Activated CD4-positive, alpha-beta T cell treated with anti-CD3 and anti-CD28 coated beads, Interleukin-2, amount 50 U/mL, for 4 hours (primary cell): ENCODE data around the gene NT5E.
"Not testable (repeated sequence)": the region's sequence is repeated elsewhere in the genome, so short reads cannot be mapped to it uniquely, and the experiment has no call there.

ENCODE experiments used
- DNase-seq, 2 experiments: peaks; one replicate each; pipeline ENCODE4 v3.0.0-alpha.2; 2020

Gene NT5E

DNA sequence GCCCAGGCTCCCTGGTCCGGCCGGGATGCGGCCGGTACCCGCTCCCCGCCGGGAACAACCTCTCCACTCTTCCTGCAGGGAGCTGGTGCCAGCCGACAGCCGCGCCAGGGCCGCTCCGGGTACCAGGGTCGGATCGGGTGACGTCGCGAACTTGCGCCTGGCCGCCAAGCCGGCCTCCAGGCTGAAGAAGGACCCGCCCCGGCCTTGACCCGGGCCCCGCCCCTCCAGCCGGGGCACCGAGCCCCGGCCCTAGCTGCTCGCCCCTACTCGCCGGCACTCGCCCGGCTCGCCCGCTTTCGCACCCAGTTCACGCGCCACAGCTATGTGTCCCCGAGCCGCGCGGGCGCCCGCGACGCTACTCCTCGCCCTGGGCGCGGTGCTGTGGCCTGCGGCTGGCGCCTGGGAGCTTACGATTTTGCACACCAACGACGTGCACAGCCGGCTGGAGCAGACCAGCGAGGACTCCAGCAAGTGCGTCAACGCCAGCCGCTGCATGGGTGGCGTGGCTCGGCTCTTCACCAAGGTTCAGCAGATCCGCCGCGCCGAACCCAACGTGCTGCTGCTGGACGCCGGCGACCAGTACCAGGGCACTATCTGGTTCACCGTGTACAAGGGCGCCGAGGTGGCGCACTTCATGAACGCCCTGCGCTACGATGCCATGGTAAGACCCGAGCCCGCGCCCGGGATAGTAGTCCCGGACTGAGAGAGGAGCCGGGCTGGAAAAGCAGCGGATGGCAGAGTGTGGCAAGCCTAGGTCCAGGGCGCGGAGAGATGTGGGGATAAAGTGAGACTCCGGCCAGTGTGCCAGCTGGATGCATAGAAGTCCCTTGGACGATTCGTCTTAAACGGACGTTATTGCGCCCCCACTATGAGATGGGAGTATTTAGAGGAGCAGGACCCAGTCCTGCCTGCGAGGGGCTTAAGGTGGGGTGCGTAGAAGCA lies at the start of gene NT5E:
Gene NT5E, plus strand, starts transcription at position 266 of the 942 bp plus-strand sequence. Its CDS starts 57 bp downstream, at position 323.
- DNase-seq: no peak

DNA sequence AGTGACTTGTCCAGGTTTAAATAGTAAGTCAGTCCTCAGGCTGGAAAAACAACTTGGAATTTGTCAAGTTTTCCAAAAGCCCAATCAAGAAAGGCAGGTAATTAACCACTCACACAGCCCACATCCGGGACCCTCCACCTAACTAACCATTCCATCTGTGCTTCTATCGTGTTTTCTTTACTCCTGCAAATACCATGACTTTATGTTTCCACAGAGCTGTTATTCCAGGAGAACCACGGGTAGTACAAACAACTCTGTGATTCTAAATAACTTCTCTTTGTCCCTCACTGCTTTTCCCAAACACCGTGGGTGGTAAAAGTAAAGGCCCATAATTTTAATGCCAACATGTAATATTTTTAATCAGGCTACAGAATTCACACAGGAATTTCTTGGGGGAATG lies 49.6 kb upstream of the NT5E start:
- no peak for DNase-seq

DNA sequence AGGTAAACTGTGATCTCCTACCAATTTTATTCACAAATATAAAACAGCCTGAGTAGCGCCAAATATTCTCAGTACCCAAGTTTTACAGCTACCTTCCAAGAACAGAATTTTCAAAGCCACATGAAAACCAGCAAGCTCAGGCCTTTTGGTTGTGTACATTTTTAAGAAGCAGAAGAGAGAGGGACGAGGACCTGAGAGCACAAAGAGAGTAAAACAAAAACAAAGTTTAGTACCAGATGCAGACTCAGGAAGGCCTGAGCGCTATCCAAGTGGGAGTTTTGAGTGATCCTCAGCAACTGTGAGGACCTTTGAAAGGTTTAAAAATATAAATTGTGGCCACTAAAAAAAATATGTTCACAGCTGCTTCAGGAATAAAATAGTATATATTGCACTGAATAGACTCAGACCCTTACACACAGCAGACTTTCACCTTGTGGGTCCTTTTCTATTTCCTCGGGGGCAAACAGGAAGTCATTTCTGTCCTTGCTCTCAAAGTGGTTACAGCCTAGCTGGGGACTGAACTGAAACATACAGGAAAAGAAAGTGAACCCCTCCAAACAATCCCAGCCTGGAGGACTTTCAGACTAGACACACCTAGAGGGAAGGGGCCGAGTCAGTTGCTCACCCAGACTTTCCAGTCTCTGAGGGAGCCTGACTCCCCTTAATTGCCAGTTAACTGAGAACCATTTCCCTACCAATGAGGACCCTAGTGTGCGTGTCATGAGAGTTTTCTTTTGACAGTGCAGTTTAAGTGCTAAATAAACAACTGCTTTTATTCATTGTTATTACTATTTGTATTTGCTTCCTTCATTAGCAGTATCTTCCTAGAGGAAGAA lies 48.5 kb upstream of the NT5E start:
- no peak for DNase-seq

DNA sequence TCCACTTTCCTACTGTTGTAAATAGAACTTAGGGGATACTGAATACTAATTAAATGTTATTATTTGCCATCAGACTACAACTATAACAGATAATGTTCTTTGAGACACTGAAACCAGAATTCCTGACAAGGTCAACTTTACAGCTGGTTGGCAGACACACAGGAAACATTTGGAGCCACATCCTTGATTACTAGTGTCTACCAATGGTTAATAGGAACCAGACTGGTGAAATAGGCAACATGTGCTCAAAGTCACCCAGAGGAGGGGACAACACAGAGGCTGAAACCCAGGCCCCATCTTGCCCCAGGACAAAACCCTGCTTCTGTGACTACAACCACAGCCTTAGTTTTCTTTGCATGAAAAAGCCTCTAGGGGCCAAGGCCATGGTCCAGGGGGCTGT lies 47.8 kb upstream of the NT5E start:
- no peak for DNase-seq

DNA sequence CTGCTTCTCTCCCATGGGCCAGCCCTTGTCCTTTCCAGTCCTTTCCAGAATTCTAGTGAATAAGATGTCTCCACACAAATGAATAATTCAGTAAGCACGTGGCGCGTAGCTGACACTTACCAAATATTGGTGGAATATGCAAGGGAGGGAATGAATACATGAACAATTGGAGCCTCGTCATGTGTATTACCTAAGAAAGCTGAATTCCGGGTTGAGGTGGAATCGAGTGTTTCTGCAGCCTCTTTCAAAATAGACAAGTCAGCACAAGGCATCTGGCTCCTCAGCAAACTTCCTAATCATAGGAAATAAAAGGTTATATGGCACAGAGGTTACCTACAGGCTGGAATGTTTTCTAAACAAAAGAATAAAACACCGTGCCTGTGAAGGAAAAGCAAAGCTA lies 47.0 kb upstream of the NT5E start:
- DNase-seq: no peak

DNA sequence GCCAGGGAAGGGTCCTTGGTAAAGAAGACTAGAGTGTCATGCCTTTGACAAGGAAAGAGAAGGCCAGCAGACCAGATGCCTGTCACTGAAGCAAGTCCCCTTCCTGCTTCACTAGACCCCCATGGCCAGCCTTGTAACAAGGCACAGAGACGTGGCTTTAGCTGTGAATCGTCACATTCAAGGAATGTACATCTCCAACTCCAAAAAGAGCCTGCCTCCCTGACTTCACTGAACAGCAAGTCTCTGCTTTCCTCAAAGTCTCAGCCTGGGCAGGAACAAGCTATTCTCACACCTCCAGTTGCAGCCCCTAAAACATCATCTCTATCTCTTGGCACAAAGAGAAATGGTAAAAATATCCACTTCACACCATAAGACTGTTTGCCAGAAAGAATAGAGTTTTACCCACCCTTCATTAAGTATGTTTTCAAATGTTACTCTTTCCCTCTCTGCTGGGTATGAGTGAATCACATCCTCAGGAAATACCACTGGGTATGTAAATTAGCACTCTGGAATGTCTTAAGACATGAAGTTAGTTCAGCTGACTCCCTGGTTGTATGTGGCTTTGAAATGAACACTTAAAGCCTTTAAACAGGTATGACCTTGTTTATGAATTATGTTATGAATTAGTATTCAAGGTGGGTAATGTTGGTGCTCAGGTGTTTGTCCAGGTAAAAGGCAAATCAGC lies 46.4 kb upstream of the NT5E start:
- no peak for DNase-seq

DNA sequence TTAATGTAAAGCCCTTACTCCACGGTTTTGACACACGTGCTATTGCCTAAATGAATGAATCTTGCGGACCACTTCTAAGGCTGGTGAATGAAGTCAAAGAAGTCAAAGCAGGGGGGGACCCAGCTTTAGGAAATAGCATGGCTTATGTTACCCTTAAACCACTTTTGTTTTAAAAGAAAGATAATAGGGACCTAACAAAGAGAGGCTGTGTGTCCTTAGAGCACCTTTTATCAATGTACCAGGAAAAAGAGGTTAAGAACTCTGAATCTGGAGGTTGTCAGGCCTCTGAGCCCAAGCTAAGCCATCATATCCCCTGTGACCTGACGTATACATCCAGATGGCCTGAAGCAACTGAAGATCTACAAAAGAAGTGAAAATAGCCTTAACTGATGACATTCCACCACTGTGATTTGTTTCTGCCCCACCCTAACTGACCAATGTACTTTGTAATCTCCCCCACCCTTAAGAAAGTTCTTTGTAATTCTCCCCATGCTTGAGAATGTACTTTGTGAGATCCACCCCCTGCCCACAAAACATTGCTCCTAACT lies 45.8 kb upstream of the NT5E start:
- DNase-seq: not testable (repeated sequence)

DNA sequence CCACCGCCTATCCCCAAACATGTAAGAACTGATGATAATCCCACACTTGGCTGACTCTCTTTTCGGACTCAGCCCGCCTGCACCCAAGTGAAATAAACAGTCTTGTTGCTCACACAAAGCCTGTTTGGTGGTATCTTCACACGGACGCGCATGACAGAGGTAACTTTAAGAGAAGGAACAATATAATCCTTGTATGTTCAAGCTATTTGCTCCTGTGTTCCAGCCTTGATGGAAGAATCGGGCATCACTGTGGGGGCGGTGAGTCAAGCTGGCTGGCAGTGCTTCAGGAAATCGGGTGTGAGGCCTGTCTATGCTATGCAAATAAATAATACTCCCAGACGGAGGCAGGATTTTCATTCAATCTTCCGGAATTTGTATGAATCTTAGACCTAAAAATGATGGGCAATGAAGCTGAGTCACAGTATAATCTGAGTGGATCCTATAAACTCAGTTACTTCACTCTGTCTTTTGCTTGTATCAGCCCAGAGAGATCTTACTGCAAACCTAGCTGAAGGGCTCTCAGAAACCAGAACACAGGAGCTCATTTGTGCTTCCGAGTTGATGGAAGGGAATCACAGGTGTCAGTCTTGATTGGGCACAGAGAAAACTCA lies 45.2 kb upstream of the NT5E start:
- DNase-seq: no peak

DNA sequence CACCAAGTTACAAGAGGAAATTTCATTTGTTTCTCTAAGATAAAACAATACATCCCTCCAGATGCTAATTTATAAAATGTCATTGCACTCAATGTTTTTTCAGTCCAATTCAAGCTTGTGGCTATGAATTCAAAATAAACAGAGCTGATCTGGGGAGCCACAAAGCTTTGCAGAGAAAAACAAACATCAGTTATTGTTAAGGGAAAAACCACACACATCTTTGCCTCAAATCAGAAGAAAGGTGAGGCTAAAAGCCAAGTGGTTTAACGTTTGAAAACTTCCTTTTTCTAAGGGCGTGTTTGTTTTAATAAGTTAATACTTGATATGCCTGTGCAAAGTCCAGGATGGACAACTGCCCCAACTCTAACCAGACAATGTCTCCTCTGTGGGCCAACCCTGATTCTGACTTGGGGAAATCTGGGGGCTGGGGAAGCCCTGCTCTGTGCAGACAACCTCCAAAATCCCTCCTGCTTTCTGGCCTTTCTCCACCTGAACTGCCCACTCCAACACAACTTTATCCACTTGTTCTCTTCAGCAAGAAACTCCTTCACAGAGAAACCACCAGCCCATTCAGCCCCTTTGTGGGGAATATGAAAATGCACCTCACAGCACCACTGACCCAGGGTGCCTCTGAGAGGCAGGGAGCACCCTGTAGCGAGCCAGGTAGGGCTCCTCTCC lies 44.6 kb upstream of the NT5E start:
- no peak for DNase-seq

DNA sequence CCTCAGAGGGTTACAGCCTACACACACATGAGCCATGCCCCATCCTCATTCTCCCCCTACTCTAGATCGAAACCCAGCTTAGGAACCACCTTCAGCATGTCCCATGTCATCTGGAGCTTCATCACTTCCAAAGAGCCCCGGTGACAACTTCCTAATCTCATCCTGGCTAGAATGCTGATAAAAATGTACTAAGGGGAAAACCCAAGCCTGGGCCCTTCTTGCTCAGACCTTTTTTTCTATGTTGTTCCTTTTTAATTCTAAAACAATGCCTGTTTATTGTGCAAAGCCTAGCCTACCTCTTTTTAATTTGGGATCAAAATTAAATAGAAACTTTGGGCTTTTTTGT lies 44.1 kb upstream of the NT5E start:
- DNase-seq: no peak

DNA sequence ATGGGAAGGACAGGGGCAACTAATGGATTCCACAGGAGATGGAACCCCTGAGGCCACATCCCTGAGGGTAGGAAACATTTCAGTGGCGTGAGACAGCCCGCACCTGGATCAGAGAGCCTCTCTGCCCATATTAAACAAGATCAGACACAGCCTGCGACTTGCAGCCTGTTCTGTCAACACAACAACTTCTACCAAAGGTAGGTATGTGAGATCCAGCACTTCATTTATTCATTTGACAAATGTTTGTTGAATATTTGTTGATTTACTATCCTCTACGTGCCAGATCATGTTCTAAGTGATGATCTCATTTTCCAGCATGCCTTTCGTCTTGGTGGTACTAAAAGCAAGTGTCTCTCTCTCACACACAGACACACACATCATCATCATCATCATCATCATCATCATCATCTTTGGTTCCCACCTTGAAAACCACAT lies 43.2 kb upstream of the NT5E start:
- DNase-seq: no peak

DNA sequence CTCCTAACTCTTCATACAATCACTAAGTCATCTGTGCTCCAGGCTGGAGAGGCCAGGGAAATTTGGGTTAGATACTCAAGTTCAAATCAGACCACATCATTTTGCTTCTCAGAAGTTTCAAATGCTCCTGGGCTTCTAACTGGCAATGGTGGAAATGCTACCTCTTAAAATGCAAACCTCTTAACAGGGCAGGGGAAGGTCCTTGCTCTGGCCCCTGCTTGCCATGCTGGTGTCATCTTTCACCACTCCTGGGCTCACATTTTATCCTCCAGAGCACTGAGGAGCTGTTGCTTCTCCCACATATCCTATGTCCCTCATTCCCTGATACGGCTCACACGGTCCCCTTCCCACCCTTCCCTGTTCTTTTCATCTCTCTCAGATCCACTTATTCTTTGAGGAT lies 41.8 kb upstream of the NT5E start:
- DNase-seq: no peak

DNA sequence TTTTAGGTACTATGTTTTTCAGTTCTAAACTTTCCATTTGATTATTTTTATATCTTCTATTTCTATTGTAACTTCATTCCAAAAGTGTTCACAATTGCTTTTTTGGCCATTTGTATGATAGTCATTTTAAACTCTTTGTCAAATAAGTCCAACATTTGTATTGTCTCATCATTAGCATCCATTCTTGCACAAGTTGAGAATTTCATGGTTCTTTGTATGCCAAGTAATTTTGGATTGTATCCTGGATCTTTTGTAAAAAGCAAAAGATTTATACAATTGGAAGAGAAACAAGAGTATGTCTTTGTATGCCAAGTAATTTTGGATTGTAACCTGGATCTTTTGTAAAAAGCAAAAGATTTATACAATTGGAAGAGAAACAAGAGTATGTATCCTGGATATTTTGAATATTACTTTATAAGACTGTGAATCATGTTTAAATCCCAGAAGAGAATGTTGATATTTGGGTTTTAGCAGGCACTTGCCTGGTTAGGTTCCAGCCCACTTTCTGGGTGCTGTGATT lies 36.9 kb upstream of the NT5E start:
- DNase-seq: no peak

DNA sequence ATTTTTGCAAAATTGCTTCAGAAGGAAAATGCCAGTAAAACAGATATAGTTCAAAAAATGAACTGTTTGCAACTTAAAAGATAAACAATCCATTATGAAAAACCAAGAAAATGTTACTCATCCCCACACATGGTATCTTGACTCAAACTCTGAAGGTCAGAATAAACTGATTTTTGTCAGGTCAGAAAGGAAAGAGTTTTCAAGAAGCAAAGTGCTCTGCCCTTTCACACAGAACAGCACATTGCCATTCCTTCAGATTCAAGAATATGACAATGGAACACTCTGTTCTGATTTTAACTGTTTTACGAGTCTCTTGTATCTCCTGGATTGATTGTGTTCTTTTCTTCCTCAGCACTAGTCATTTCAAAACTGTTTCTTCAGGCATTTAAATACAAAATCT lies 33.8 kb upstream of the NT5E start:
- DNase-seq: no peak

DNA sequence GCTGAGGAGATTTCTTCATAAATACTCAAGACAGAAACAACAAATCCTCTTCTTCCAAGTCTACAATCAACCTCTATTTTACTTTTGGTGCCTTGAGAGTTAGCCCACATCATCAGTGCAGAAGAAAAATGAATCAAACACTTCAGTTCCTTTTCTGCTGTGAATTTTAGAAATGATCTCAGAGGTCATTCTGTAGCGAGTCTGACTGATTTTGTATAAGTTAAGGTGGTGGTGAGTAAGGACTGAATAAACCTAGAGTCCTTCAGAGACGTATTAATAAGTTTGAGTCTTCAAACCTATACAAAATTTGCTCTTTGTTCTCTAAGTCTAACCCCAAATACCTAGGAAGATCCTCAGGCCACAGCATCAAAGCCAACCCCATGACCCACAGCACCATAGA lies 33.1 kb upstream of the NT5E start:
- DNase-seq: no peak

DNA sequence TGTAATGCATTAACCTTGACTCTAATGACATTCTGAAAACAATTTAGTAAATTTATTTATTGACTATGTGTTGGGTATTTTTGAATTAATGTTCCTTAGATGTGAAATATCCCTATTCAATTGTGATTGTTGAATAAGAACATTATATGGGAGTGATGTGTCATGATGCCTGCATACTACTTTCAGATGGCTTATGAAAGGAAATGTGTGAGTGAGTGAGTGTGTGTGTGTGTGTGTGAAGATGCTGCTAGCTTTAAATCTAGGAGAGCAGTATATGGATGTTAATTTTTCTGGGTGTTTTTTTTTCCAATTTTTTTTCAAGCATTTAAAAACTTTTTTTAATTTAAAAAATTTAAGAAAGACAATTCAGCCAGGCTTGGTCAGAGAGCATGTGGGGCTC lies 32.5 kb upstream of the NT5E start:
- no peak for DNase-seq

DNA sequence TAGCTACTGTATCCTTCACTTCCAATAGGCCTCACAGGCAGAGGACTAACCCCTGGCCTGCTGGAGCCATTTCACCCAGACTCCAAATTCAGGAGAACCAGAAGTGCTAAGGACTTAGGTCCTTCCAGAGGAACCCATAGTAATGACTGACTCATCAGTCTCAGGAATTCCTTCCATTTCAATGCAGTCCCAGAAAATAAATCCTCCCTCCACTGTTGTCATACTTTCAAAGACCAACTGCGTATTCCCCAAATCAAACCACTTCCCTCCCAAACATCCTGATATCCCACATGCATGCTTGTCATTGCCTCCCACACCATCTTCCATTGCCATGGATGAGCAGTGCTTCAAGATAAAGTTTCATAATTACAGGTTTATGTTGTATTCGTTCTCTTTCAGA lies 31.8 kb upstream of the NT5E start:
- no peak for DNase-seq

DNA sequence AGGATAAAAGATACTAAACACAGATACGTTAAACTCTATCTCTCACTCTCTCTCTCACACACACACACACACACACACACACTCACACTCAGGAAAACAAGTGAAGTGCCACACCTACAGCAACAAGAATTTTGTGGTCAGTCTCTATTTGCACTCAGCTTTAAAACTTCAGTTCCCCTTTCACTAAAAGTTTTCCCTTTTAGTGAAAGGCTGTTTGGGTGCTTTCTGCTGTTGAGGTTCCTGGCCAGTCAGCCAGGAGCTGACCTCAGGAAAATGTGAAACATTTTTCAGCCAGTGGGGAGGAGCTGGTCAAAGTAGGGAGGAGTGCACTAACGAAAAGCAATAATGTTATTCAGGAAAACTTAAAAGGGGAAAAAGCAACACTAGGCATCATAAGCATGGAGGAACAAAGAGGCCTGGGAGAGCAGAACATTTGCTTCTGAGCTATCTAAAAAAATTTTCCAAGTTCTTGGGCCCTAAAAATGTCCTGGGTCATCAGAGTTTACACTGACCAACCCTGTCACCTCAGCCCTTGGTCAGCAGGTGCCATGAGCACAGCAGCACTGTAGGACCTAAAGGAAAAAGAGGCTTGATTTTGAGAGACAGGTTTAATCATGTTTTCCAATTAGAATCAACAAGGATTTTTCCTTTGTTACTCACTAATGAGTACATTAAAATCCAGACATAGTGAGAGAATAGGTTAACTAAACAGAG lies 30.7 kb upstream of the NT5E start:
- no peak for DNase-seq

DNA sequence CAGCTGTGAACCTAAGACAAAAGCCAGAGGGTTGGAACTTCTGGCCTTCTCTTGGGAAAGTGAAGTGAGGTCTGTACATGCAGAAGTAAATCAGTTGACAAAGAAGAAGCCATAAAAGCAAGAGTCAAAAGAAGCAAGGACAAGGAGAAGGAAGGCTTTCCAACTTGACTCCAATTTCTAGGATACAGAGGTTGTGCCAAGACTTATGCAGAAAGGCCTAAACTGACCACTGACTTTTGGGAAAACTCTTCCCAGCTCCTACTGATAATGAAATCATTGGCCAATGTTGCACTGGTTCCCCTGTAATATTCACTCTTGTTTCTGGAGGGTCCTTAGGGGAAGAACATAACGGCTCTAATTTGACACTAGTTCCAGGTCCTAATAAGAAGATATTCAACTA lies 29.3 kb upstream of the NT5E start:
- DNase-seq: no peak

DNA sequence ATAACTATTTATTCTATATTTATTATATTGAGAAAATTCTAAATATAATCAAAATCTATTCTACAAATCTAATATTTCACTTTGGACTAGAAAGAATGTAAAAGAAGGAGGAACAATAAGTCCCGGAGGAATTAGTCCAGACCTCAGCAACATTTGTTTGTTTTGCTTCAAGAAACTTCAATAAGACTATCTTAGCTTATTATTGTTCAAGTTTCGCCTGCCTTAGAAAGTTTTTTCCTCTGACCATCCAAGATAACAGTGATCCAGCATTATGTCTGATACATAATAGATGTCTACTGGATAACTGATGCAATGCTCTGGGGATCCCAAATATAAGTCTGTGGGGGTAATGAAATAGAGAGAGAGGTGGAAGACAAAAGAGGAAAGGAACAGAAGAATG lies 28.7 kb upstream of the NT5E start:
- no peak for DNase-seq

DNA sequence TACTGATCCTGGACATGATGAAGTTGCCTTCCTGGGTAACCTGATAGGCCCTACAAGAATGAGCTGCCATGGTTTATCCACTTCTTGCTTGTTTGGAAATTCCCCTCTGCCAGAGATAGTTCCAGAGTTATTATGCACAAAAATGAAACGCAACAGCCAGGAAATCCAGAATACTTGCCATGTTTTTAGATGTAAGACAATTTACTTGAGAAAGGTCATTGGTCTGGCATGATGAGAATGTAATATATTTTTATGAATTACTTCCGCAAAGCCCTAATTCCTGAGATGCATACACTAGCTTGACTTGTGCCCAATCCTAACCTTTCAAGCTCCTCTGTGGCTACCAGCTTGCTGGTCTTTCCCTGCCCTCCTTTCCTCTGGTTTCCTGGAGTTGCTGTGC lies 27.9 kb upstream of the NT5E start:
- no peak for DNase-seq
